ENCODE measurements around the gene ANKRD11.
A peak's percentile ranks its signal among the peaks of the same experiment; 100 is the strongest.

Gene ANKRD11

GRCh38 chr16:89380681-89381080 lies 109.7 kb downstream of the ANKRD11 start:
- no peak for DNase-seq (ENCODE audit: low read depth)

GRCh38 chr16:89378947-89379771 lies 111.2 kb downstream of the ANKRD11 start:
- DNase-seq (ENCODE audit: low read depth): no peak

- no peak for DNase-seq (ENCODE audit: low read depth)
Measured at GRCh38 chr16:89377453-89377848, 112.9 kb downstream of the ANKRD11 start.

GRCh38 chr16:89376812-89377452 lies 113.4 kb downstream of the ANKRD11 start:
- no peak for DNase-seq (ENCODE audit: low read depth)

GRCh38 chr16:89375686-89376085 lies 114.7 kb downstream of the ANKRD11 start:
- DNase-seq (ENCODE audit: low read depth): no peak

GRCh38 chr16:89375021-89375420 lies 115.3 kb downstream of the ANKRD11 start:
- DNase-seq (ENCODE audit: low read depth): no peak

- DNase-seq (ENCODE audit: low read depth): no peak
Measured at GRCh38 chr16:89374393-89374960, 115.9 kb downstream of the ANKRD11 start.

- DNase-seq (ENCODE audit: low read depth): peak; percentile 50
Measured at GRCh38 chr16:89373355-89374110, 116.8 kb downstream of the ANKRD11 start.

GRCh38 chr16:89371968-89372634 lies 118.3 kb downstream of the ANKRD11 start:
- no peak for DNase-seq (ENCODE audit: low read depth)

GRCh38 chr16:89371386-89371785 lies 119.0 kb downstream of the ANKRD11 start:
- DNase-seq (ENCODE audit: low read depth): no peak

- no peak for DNase-seq (ENCODE audit: low read depth)
Measured at GRCh38 chr16:89370601-89371000, 119.8 kb downstream of the ANKRD11 start.

- DNase-seq (ENCODE audit: low read depth): no peak
Measured at GRCh38 chr16:89370081-89370511, 120.3 kb downstream of the ANKRD11 start.

GRCh38 chr16:89369266-89369895 lies 121.0 kb downstream of the ANKRD11 start:
- DNase-seq (ENCODE audit: low read depth): no peak

- DNase-seq (ENCODE audit: low read depth): no peak
Measured at GRCh38 chr16:89368604-89369249, 121.6 kb downstream of the ANKRD11 start.

GRCh38 chr16:89367538-89367915 lies 122.8 kb downstream of the ANKRD11 start:
- no peak for DNase-seq (ENCODE audit: low read depth)

GRCh38 chr16:89366561-89367537 lies 123.5 kb downstream of the ANKRD11 start:
- DNase-seq (ENCODE audit: low read depth): no peak

- DNase-seq (ENCODE audit: low read depth): no peak
Measured at GRCh38 chr16:89365996-89366395, 124.4 kb downstream of the ANKRD11 start.

GRCh38 chr16:89365044-89365467 lies 125.3 kb downstream of the ANKRD11 start:
- DNase-seq (ENCODE audit: low read depth): peak; percentile 65

- DNase-seq (ENCODE audit: low read depth): no peak
Measured at GRCh38 chr16:89364606-89365005, 125.8 kb downstream of the ANKRD11 start.
